Stimulated activated naive CD4-positive, alpha-beta T cell (primary cell): Measurements from ENCODE around the gene SAMD4A.
A peak's percentile ranks its signal among the peaks of the same experiment; 100 is the strongest.
"Not testable (repeated sequence)": the region's sequence is repeated elsewhere in the genome, so short reads cannot be mapped to it uniquely, and the experiment has no call there.

Experiments used
- DNase-seq, 6 experiments: peaks; one replicate each; lab custom pipeline; 2025; lab: John Stamatoyannopoulos, UW

Gene SAMD4A

DNA sequence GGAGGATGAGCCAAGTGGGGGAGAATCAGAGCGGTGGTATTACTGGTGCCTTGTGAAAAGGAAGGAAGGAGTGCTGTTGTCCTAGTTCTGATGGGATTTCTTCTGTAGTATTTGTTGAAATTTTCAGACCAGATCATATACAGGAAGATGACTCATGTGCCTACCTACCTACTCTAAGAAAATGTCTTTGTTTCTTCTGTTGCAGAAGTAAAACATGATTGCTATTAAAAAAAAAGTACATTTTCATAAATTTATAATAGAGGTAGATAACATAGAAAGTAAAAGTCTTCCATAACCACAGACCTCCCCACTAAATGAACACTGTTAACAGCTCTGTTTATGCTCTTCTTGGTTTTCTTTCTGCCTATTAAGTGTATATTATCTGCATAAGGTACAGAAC is 26.9 kb downstream of the SAMD4A start:
- no peak for DNase-seq

GRCh38 chr14:54594537-54594936 is 27.6 kb downstream of the SAMD4A start:
- no peak for DNase-seq

GRCh38 chr14:54597795-54598443 is 31.0 kb downstream of the SAMD4A start:
- no peak for DNase-seq

- DNase-seq = no peak
Measured at GRCh38 chr14:54599966-54600716, 33.2 kb downstream of the SAMD4A start.

DNA sequence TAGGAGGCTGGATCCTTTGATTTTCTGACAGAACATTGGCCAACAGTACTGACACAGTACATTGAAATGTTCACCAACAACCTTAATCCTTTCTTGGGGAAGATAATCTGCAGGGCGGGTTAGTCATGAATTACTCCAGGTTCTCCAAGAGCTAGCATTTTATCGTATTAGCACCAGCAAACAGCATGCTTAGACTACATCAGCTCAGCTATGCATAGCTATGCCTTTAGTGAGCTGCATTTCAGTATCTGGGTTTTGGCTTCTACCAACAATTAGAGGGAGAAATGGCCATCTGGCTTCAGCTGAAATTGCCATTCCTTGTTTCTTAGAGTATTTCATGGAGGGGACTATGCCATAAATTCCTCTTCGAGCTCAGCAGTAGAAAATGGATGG is 33.8 kb downstream of the SAMD4A start:
- DNase-seq = no peak

- no peak for DNase-seq
Measured at GRCh38 chr14:54603362-54603761, 36.4 kb downstream of the SAMD4A start.

DNA sequence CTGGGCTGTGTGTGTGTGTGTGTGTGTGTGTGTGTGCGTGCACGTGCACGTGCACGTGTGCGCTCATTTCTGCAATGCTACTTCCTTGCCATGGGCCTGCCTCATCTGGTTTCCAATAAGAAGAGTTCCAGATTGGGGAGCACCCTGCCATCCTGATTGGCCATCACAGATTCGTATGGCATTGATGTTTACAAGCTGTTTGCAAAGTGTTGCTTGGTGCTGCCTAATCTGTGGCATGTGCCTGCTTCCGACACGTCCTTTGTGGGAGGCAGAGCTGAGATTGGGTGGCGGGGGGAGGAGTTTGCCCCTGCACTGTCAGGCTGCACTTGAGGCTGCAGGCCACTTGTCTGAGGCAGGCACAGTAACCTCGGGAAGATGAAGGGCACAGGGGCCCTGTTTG is 39.2 kb downstream of the SAMD4A start:
- DNase-seq = no peak

DNA sequence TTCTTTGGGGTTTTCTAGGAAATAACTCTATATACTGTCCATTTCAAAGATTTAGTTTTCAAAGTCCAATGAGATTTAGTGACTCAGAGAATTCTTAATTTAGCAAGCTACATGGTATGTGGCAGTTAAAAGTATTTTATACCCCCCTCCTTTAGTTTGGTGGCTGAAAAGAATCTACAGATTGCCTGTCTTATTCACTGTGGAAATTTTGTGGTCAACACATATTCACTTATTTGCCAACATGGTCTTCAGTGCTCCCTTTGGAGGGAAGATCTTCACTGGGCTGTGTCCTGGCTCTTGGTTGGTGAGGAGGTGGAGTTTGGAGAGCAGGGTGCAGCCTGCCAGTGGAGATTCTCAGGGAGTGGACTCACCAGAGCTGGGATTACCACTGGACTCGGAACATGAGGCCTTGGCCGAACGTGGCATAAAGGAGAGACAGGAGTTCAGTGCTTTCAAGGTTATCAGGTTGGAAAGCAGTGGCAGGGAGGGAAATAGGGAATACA is 39.8 kb downstream of the SAMD4A start:
- no peak for DNase-seq

DNA sequence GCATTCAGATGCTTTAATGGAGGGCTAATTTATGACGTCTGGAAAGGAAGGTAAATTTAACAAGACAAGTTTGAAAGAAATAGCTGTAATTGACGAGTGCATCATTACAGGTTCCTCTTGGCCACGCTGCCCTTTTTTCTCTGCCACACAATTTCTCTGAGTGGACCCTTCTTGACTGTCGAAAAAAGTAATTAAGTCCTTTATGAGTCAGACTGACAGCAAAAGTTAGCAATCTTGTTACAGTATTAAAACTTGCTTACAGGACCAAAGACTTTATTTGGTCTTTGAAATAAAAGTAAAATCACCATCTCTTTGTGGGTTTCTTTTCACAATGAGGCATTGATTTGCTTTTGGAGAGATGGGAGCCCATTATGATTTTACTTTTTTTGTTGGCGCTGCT is 42.6 kb downstream of the SAMD4A start:
- no peak for DNase-seq

DNA sequence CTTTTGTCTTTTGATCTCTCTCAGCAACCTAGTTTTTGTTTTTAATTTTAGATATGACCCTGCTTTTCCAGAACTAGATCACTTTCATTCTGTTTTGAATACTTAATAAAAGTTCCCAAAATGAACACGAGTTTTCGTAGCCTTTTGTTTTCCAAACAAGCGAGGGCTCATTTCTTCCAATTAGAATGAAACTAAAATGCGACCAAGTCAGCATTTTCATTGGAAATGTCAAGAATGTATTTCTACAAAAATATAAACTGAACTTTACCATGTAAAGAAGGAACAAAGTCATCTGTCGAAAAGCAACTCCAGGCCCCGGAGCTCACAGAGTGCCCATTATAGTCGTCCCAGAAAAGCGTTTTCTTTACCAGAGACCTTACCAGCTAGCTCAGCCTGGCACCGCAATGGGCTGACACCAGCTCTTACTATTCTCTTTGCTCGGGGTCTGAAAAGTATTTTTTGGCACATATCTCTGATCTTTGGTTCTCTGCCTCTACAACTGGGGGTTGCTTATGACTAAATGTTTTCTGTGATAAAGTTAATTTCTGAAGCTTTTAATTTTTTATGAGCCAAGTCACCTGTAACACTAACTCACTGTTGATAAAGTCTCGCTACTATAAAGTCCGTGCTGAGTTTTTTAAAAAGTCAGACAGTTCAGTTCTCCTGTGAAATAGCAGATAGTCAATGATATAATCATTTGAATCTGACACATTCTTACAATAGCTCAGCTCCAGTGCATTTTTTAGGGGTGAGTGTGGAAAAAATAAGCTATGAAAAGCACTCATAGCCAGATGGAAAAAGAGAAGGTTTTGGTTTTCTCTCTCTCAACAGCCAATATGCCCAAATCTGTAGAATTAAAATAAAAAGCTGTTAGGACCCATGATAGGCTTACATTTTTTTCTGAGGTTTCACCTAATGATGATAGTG is 43.4 kb downstream of the SAMD4A start:
- DNase-seq = no peak

GRCh38 chr14:54614296-54614695 is 47.4 kb downstream of the SAMD4A start:
- no peak for DNase-seq

DNA sequence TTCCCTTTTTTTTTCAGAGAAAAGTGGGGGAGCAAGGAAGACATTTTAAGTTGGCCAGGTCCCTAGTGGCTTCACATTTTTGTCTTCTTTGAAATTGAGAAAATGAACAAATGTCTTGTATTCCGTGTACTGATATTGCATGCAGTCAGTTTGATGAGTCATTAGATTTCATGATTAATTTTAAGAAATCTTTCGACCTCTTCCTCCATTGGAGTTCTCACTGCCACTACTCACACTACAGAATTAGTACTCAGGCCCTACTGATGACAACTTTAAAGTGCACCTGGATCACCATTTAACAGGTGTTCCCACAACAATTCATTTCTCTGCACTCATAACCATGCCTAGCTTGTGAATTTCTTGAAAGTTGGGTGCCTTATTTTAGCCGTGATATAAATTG is 50.5 kb downstream of the SAMD4A start:
- DNase-seq = no peak

GRCh38 chr14:54621686-54622085 is 54.8 kb downstream of the SAMD4A start:
- no peak for DNase-seq

DNA sequence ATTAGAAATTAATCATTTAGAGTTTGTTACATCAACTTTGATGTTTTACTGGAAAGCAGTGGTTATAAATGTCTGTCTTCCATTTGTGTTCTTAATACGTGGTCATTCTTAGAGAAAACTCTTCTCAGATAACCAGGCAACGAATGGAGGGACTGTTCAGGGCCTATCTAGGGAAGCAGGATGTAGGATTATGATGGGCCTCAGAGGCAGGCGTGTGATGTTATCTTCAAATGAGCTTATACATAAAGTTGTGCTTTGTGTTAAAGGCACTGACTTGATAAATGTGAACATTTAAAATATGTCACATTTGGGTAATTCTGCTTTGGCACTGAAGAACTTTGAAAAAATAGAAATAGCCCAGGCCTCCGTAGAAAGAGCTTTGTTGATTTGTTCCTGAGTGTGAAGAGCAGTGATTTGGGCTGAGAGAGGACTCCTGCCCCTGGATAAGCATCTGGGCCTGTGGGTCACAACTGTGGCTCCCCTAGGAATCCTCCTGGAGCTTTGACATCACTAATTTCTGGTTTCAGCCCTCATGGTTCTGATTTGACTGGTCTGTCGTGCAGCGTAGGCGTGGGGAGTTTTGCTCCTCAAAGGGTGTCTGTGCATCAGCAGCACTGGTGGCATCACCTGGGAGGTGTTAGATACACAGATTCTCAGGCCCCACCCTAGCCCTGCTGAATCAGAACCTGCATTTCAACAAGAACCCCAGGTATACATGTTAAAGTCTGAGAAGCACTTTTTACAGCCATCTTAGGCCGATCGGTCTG is 55.4 kb downstream of the SAMD4A start:
- DNase-seq = no peak

DNA sequence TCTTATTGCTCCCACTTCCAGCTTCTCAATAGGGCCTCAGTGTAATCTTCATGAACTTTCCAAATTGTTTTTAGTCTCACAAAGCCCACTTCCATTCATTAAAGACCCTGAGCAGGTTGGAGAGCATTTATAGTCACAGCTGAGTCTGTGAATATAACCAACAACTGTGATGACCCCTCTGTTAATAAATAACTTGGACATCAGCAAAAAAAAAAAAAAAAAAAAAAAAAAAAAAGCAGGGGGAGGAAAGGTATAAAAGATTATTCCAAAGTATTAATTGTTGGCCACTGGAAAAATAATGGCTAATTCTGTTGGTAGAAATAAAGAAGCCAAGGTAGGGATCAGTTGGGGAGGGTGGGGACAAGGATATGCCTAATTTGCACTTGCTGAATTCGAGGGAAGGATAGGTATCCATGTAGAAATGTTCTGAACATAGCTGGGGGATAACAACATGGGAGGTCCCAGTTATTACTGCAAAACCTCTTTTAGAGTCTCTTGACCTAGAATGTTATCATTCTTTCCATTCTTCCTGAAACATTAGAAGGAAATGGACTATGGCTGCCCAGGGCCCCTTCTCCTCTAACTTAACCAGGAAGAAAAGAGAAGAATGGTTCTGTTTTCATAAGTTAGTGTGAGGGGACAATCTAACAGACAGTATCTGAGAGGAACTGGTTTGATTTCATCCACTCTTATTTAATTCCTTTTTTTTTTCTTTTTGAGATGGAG is 56.5 kb downstream of the SAMD4A start:
- DNase-seq = no peak

DNA sequence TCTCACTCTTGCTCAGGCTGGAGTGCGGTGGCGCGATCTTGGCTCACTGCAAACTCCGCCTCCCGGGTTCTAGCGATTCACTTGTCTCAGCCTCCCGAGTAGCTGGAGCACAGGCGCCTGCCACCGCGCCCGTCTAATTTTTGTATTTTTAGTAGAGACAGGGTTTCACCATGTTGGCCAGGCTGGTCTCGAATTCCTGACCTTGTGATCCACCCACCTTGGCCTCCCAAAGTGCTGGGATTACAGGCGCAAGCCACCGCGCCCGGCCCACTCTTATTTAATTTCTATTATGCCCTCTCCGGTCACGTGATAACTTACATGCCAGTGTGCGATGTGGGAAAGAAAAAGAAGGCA is 57.1 kb downstream of the SAMD4A start:
- DNase-seq = not testable (repeated sequence)

- DNase-seq = no peak
Measured at GRCh38 chr14:54625112-54625511, 58.2 kb downstream of the SAMD4A start.

DNA sequence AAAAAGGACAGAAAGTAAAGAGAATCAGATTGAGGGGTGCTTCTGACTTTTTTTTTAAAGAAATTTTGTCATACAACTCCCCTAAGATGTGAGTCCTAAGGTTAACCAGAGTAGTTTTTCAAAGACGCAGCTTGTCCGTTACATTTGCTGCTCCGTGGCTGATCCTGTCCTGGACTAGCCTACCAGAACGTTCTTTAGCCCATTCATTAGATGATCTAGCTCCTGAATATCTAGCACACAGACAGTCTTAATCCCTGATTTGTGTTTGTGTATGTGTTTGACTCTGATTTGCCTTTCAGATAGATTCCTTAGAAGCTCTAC is 60.3 kb downstream of the SAMD4A start:
- no peak for DNase-seq

DNA sequence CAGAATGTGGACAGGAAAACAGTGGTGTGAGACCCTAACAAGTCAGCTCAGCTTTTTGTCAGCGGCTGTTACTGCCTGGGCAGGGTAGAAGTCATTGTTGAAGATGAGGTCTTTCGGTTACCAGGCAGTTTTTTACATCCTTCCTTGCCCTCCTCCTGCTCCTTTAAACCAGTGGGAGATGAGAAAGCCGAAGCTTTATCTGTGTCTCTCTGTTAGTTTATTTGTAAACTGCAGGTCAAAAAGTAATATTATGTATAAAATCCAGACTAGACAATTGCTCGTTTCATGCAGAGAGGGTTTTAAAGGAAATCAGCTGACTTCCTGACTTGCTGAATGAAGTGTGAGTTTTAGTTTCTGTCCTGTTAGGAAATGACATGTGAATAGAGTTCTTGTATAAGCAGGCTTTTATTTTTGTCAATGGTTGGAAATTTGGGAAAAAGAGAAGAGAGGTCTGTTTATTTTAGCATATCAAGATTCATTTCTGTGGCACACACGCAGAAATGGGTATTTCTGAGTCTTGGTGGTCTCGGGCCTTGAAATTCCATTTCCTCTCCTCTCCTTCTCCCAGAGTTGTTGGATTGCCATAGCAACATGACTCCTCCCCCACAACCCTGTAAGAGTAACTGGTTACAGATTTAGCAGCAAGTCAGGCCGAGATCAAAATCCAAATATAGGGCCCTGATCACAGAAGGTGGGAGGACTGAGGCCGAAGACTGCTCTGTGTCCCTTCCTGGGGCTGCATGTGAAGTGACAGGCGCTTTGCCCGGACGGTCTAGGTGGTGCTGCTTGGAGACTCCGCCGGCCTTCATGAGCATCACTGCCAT is 60.8 kb downstream of the SAMD4A start:
- DNase-seq = peak in 4 of 6 experiments; percentile 1 to 61 (median 41)

- no peak for DNase-seq
Measured at GRCh38 chr14:54629183-54629582, 62.3 kb downstream of the SAMD4A start.
